Liver (tissue), 9 donors: ENCODE results near the gene SAE1. TPM values are rescaled to one million over a fixed set of nuclear protein-coding genes. Genes with fewer than 3 reads are reported as not detected.

Experiments
- DNase-seq: peaks from one replicate; pipeline ENCODE4 v3.0.0-alpha.2; 2017; ENCODE audit warnings: low spot score
- H3K27ac ChIP-seq, 2 donors: one replicate each; pipeline ENCODE4 v1.7.0; 2013; ENCODE audit warnings: inconsistent platforms in 2 of 2, low read length in 2 of 2, control low read depth in 1 of 2, low read depth in 1 of 2, mild to moderate bottlenecking in 1 of 2
- H3K27me3 ChIP-seq, 4 donors: one replicate each; pipeline versions ENCODE4 v1.6.1 to v1.7.0; 2013; ENCODE audit warnings: low read length in 3 of 4, inconsistent platforms in 1 of 4, mild to moderate bottlenecking in 1 of 4, moderate library complexity in 1 of 4; ENCODE audit not compliant: control insufficient read depth in 4 of 4, insufficient read depth in 4 of 4
- H3K36me3 ChIP-seq, 4 donors: one replicate each; pipeline versions ENCODE4 v1.6.1 to v1.7.0; 2013; ENCODE audit warnings: low read length in 3 of 4, mild to moderate bottlenecking in 3 of 4, low read depth in 1 of 4, moderate library complexity in 1 of 4; ENCODE audit not compliant: control insufficient read depth in 4 of 4, insufficient read depth in 3 of 4
- H3K4me1 ChIP-seq, 4 donors: one replicate each; pipeline versions ENCODE4 v1.6.1 to v1.7.0; 2013; ENCODE audit warnings: low read length in 3 of 4, mild to moderate bottlenecking in 3 of 4, moderate library complexity in 1 of 4; ENCODE audit not compliant: control insufficient read depth in 4 of 4, insufficient read depth in 4 of 4
- H3K4me3 ChIP-seq, 3 donors: one replicate each; pipeline versions ENCODE4 v1.6.1 to v1.7.0; 2013; ENCODE audit warnings: low read length in 3 of 3, control low read depth in 1 of 3, low read depth in 1 of 3, mild to moderate bottlenecking in 1 of 3
- H3K9ac ChIP-seq, 2 donors: one replicate each; pipeline ENCODE4 v1.7.0; 2013; ENCODE audit warnings: low read length in 2 of 2, mild to moderate bottlenecking in 2 of 2, moderate library complexity in 2 of 2, control low read depth in 1 of 2, low read depth in 1 of 2
- H3K9me3 ChIP-seq, 4 donors: one replicate each; pipeline versions ENCODE4 v1.6.1 to v1.7.0; 2013; ENCODE audit warnings: low read length in 3 of 4; ENCODE audit not compliant: control insufficient read depth in 4 of 4
- EGR1 ChIP-seq, 2 donors: IDR thresholded peaks; 2 replicates each; pipeline ENCODE4 v1.6.1; 2016 to 2018; ENCODE audit warnings: antibody characterized with exemption in 2 of 2, low read depth in 2 of 2
- FOXA1 ChIP-seq: IDR thresholded peaks from 2 replicates; pipeline ENCODE4 v1.6.1; 2016; ENCODE audit warnings: antibody characterized with exemption
- GABPA ChIP-seq, 2 donors: IDR thresholded peaks in 1 of 2; conservative IDR thresholded peaks in 1 of 2; 2 replicates each; pipeline ENCODE4 v1.6.1; 2016; ENCODE audit warnings: antibody characterized with exemption in 2 of 2, mild to moderate bottlenecking in 1 of 2, moderate library complexity in 1 of 2
- HNF4A ChIP-seq, 2 donors: conservative IDR thresholded peaks; 2 replicates each; pipeline ENCODE4 v1.6.1; 2016; ENCODE audit warnings: antibody characterized with exemption in 2 of 2, mild to moderate bottlenecking in 2 of 2
- HNF4G ChIP-seq: IDR thresholded peaks from 2 replicates; pipeline ENCODE4 v1.6.1; 2016; ENCODE audit warnings: antibody characterized with exemption
- JUND ChIP-seq, 2 donors: IDR thresholded peaks; 2 replicates each; pipeline ENCODE4 v1.6.1; 2016; ENCODE audit warnings: antibody characterized with exemption in 2 of 2
- MAX ChIP-seq: IDR thresholded peaks from 2 replicates; pipeline ENCODE4 v1.6.1; 2016; ENCODE audit warnings: antibody characterized with exemption
- NR2F2 ChIP-seq: IDR thresholded peaks from 2 replicates; pipeline ENCODE4 v1.6.1; 2016; ENCODE audit warnings: antibody characterized with exemption
- RAD21 ChIP-seq, 2 donors: IDR thresholded peaks; 2 replicates each; pipeline ENCODE4 v1.6.1; 2016; ENCODE audit warnings: antibody characterized with exemption in 2 of 2, mild to moderate bottlenecking in 2 of 2
- RXRA ChIP-seq, 2 donors: IDR thresholded peaks; 2 replicates each; pipeline ENCODE4 v1.6.1; 2017 to 2018; ENCODE audit warnings: antibody characterized with exemption in 2 of 2, mild to moderate bottlenecking in 1 of 2
- SP1 ChIP-seq: IDR thresholded peaks from 2 replicates; pipeline ENCODE4 v1.6.1; 2018; ENCODE audit warnings: antibody characterized with exemption, mild to moderate bottlenecking
- TAF1 ChIP-seq: conservative IDR thresholded peaks from 2 replicates; pipeline ENCODE4 v1.6.1; 2016; ENCODE audit warnings: antibody characterized with exemption, mild to moderate bottlenecking
- YY1 ChIP-seq: IDR thresholded peaks from 2 replicates; pipeline ENCODE4 v1.6.1; 2016; ENCODE audit warnings: antibody characterized with exemption, mild to moderate bottlenecking
- WGBS: extraction: QIAGEN DNeasy Blood & Tissue Kit; methylation state at CpG from one replicate; pipeline ENCODE4 v1.1.7; 2013; 5-methylcytosine and 5-hydroxymethylcytosine counted together
- polyA plus RNA-seq, 2 donors: library from polyadenylated mRNA; stranded (reverse) in 1 of 2; unstranded in 1 of 2; fragments of 200-250 nt in 1 of 2; fragments of >200 nt in 1 of 2; fragmentation: Nextera tagmentation in 1 of 2; extraction: Ambion mirVana in 1 of 2; gene quantifications; one replicate each; pipeline versions ENCODE4 v1.2.1 to v1.2.3, GENCODE V29; 2013 to 2015
- total RNA-seq, 2 donors: library from RNA; depleted of rRNA; stranded (reverse); fragments of >200 nt; gene quantifications; one replicate each; pipeline ENCODE4 v1.2.3, GENCODE V29; 2014
- TF ChIP-seq, protein P1 (sequence below): IDR thresholded peaks from 2 replicates; pipeline ENCODE4 v1.6.1; 2016; ENCODE audit warnings: antibody characterized with exemption, mild to moderate bottlenecking
- TF ChIP-seq, protein P2 (sequence below): IDR thresholded peaks from 2 replicates; pipeline ENCODE4 v1.6.1; 2016; ENCODE audit warnings: antibody characterized with exemption
- TF ChIP-seq, protein P3 (sequence below): IDR thresholded peaks from 2 replicates; pipeline ENCODE4 v1.6.1; 2016; ENCODE audit warnings: antibody characterized with exemption
- TF ChIP-seq, protein P4 (sequence below): fragments of 150-350 bp; IDR thresholded peaks from 2 replicates; pipeline ENCODE4 v1.5.1; 2017; ENCODE audit warnings: improper control_type of control experiment, low read depth, low read length; ENCODE audit not compliant: missing input control
- donor health status: healthy.
- donor health status: healthy.
- donor health status: healthy.
- donor health status: healthy.
- donor health status: healthy.

Gene SAE1
- total and polyA plus RNA-seq, 4 donors = 19.0 to 31.8 (median 27.0) TPM

GRCh38 chr19:47142779-47143178 is 12.1 kb downstream of the SAE1 start:
- TF ChIP-seq JUND (IDR thresholded peaks at IDR 0.05) (no peak), FOXA1 (no peak)
- no peak overlapping the region for H3K9ac ChIP-seq
- H3K36me3 ChIP-seq = peaks cover 13 to 18% (median 16%) of the 10 kb centered on the region in 4 donors
- H3K27me3 ChIP-seq = no peaks in the 10 kb centered on the region
- no peak overlapping the region for H3K27ac ChIP-seq
- H3K9me3 ChIP-seq = no peaks in the 10 kb centered on the region
- 93% methylated on average over 5 of the region's 5 CpGs for WGBS
- no peak overlapping the region for H3K4me3 ChIP-seq
- no peaks in the 10 kb centered on the region for H3K4me1 ChIP-seq
- no peak for DNase-seq

GRCh38 chr19:47143322-47144073 is 12.9 kb downstream of the SAE1 start:
- peaks cover 11 to 22% (median 16%) of the 10 kb centered on the region in 4 donors for H3K36me3 ChIP-seq
- no peak overlapping the region for H3K9ac ChIP-seq
- no peak overlapping the region for H3K27ac ChIP-seq
- H3K4me3 ChIP-seq = no peak overlapping the region
- no peaks in the 10 kb centered on the region for H3K9me3 ChIP-seq
- H3K27me3 ChIP-seq = no peaks in the 10 kb centered on the region
- no peak for DNase-seq
- TF ChIP-seq TAF1 (no peak), HNF4A (conservative IDR thresholded peaks at IDR 0.05) (no peak), FOXA1 (no peak), MAX (no peak), HNF4G (no peak), YY1 (no peak), RXRA (IDR thresholded peaks at IDR 0.05) (no peak), JUND (IDR thresholded peaks at IDR 0.05) (no peak), RAD21 (IDR thresholded peaks at IDR 0.05) (no peak), SP1 (no peak), EGR1 (IDR thresholded peaks at IDR 0.05; ENCODE audit: low read depth in 2 of 2) (no peak), GABPA (IDR thresholded peaks at IDR 0.05 in 1 of 2, conservative IDR thresholded peaks at IDR 0.05 in 1 of 2) (no peak), NR2F2 (no peak)
- TF ChIP-seq, protein P1, sequence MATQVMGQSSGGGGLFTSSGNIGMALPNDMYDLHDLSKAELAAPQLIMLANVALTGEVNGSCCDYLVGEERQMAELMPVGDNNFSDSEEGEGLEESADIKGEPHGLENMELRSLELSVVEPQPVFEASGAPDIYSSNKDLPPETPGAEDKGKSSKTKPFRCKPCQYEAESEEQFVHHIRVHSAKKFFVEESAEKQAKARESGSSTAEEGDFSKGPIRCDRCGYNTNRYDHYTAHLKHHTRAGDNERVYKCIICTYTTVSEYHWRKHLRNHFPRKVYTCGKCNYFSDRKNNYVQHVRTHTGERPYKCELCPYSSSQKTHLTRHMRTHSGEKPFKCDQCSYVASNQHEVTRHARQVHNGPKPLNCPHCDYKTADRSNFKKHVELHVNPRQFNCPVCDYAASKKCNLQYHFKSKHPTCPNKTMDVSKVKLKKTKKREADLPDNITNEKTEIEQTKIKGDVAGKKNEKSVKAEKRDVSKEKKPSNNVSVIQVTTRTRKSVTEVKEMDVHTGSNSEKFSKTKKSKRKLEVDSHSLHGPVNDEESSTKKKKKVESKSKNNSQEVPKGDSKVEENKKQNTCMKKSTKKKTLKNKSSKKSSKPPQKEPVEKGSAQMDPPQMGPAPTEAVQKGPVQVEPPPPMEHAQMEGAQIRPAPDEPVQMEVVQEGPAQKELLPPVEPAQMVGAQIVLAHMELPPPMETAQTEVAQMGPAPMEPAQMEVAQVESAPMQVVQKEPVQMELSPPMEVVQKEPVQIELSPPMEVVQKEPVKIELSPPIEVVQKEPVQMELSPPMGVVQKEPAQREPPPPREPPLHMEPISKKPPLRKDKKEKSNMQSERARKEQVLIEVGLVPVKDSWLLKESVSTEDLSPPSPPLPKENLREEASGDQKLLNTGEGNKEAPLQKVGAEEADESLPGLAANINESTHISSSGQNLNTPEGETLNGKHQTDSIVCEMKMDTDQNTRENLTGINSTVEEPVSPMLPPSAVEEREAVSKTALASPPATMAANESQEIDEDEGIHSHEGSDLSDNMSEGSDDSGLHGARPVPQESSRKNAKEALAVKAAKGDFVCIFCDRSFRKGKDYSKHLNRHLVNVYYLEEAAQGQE = no peak
- TF ChIP-seq, protein P2, sequence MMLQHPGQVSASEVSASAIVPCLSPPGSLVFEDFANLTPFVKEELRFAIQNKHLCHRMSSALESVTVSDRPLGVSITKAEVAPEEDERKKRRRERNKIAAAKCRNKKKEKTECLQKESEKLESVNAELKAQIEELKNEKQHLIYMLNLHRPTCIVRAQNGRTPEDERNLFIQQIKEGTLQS = no peak
- TF ChIP-seq, protein P3, sequence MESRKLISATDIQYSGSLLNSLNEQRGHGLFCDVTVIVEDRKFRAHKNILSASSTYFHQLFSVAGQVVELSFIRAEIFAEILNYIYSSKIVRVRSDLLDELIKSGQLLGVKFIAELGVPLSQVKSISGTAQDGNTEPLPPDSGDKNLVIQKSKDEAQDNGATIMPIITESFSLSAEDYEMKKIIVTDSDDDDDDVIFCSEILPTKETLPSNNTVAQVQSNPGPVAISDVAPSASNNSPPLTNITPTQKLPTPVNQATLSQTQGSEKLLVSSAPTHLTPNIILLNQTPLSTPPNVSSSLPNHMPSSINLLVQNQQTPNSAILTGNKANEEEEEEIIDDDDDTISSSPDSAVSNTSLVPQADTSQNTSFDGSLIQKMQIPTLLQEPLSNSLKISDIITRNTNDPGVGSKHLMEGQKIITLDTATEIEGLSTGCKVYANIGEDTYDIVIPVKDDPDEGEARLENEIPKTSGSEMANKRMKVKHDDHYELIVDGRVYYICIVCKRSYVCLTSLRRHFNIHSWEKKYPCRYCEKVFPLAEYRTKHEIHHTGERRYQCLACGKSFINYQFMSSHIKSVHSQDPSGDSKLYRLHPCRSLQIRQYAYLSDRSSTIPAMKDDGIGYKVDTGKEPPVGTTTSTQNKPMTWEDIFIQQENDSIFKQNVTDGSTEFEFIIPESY = no peak
- TF ChIP-seq, protein P4, sequence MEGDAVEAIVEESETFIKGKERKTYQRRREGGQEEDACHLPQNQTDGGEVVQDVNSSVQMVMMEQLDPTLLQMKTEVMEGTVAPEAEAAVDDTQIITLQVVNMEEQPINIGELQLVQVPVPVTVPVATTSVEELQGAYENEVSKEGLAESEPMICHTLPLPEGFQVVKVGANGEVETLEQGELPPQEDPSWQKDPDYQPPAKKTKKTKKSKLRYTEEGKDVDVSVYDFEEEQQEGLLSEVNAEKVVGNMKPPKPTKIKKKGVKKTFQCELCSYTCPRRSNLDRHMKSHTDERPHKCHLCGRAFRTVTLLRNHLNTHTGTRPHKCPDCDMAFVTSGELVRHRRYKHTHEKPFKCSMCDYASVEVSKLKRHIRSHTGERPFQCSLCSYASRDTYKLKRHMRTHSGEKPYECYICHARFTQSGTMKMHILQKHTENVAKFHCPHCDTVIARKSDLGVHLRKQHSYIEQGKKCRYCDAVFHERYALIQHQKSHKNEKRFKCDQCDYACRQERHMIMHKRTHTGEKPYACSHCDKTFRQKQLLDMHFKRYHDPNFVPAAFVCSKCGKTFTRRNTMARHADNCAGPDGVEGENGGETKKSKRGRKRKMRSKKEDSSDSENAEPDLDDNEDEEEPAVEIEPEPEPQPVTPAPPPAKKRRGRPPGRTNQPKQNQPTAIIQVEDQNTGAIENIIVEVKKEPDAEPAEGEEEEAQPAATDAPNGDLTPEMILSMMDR = no peak
- WGBS = 96% methylated on average over 11 of the region's 11 CpGs
- H3K4me1 ChIP-seq = no peaks in the 10 kb centered on the region
